Ecto neural progenitor cell (in vitro differentiated cells): ENCODE data around the gene WASL.
"Not testable (repeated sequence)": the region's sequence is repeated elsewhere in the genome, so short reads cannot be mapped to it uniquely, and the experiment has no call there.

Experiments used
- DNase-seq: peaks from one replicate; pipeline ENCODE4 v3.0.0-alpha.2; 2018; ENCODE audit warnings: low spot score

WASL gene

GRCh38 chr7:123748734-123749536 is at the start of gene WASL:
Gene WASL, minus strand, starts transcription at chr7:123749003. Its CDS starts 269 bp downstream, at chr7:123748734.
- DNase-seq: peak; percentile 96

- DNase-seq: no peak
These were observed 49.1 kb upstream of the WASL start for GRCh38 chr7:123797673-123798531.

- DNase-seq: no peak
These were observed 47.8 kb upstream of the WASL start for GRCh38 chr7:123796568-123796967.

- no peak for DNase-seq
These were observed 47.1 kb upstream of the WASL start for GRCh38 chr7:123795917-123796316.

- DNase-seq: not testable (repeated sequence)
These were observed 46.3 kb upstream of the WASL start for GRCh38 chr7:123795116-123795515.

GRCh38 chr7:123792547-123792946 is 43.7 kb upstream of the WASL start:
- no peak for DNase-seq

- DNase-seq: no peak
These were observed 42.2 kb upstream of the WASL start for GRCh38 chr7:123791001-123791400.

GRCh38 chr7:123789817-123790216 is 41.0 kb upstream of the WASL start:
- DNase-seq: no peak

- DNase-seq: no peak
These were observed 40.5 kb upstream of the WASL start for GRCh38 chr7:123789206-123789784.

GRCh38 chr7:123788584-123788983 is 39.8 kb upstream of the WASL start:
- no peak for DNase-seq

GRCh38 chr7:123787220-123788007 is 38.6 kb upstream of the WASL start:
- DNase-seq: no peak

GRCh38 chr7:123784263-123784662 is 35.5 kb upstream of the WASL start:
- DNase-seq: no peak

- DNase-seq: no peak
These were observed 35.0 kb upstream of the WASL start for GRCh38 chr7:123783820-123784219.

- no peak for DNase-seq
These were observed 33.4 kb upstream of the WASL start for GRCh38 chr7:123782071-123782798.

GRCh38 chr7:123780472-123780871 is 31.7 kb upstream of the WASL start:
- DNase-seq: not testable (repeated sequence)

GRCh38 chr7:123774496-123774895 is 25.7 kb upstream of the WASL start:
- DNase-seq: no peak

GRCh38 chr7:123773481-123773880 is 24.7 kb upstream of the WASL start:
- DNase-seq: no peak

GRCh38 chr7:123772652-123773051 is 23.8 kb upstream of the WASL start:
- no peak for DNase-seq

GRCh38 chr7:123771846-123772245 is 23.0 kb upstream of the WASL start:
- DNase-seq: no peak

- DNase-seq: no peak
These were observed 22.5 kb upstream of the WASL start for GRCh38 chr7:123771256-123771655.

- DNase-seq: no peak
These were observed 21.6 kb upstream of the WASL start for GRCh38 chr7:123770378-123770777.
